Coronary artery (tissue), 2 donors: Measurements from ENCODE around the gene GSK3A.

ENCODE experiments used
- DNase-seq: peaks from one replicate; pipeline ENCODE4 v3.0.0-alpha.2; 2017; ENCODE audit warnings: low spot score
- H3K27ac ChIP-seq, 2 donors: fragments of 200-600 bp; sonication (generic); one replicate each; pipeline ENCODE4 v1.5.1; 2016 to 2019
- H3K4me3 ChIP-seq: fragments of 200-600 bp; sonication (generic); 2 replicates; pipeline ENCODE4 v1.5.1; 2016; ENCODE audit warnings: mild to moderate bottlenecking, moderate library complexity
- CTCF ChIP-seq: fragments of 200-600 bp; sonication (generic); IDR thresholded peaks from one replicate; pipeline ENCODE4 v1.5.1; 2019; ENCODE audit warnings: antibody characterized with exemption

GSK3A gene

GRCh38 chr19:42184401-42184861 lies 58.0 kb downstream of the GSK3A start:
- peak; percentile 77 for TF ChIP-seq CTCF
- no peak overlapping the region for H3K27ac ChIP-seq
- peak; percentile 82 for DNase-seq

More at GRCh38 chr19:42184401-42184861, 58.0 kb downstream of the GSK3A start:
- H3K4me3 ChIP-seq = no peak overlapping the region
